DND-41 (cell line): ENCODE data around the gene FAM107B.

Experiments used
- ATAC-seq: fragments of 200-7000 bp; cut with Tn5 transposase; 3 replicates; pipeline ENCODE4 v1.9.1; 2021; ENCODE audit warnings: low read depth; ENCODE audit not compliant: insufficient read depth
- DNase-seq: peaks from one replicate; pipeline ENCODE4 v3.0.0-alpha.2; 2020
- H2AFZ ChIP-seq: 2 replicates; pipeline ENCODE4 v1.6.0; 2012; ENCODE audit warnings: low read depth, low read length
- H3K27ac ChIP-seq: 2 replicates; pipeline ENCODE4 v1.5.1; 2012; ENCODE audit warnings: low read length, inconsistent platforms
- H3K27me3 ChIP-seq: fragments of 200-600 bp; sonication (generic); 2 replicates; pipeline ENCODE4 v1.6.0; 2012; ENCODE audit warnings: low read length, mild to moderate bottlenecking, inconsistent platforms; ENCODE audit not compliant: insufficient read depth, poor library complexity
- H3K36me3 ChIP-seq: 2 replicates; pipeline ENCODE4 v1.5.1; 2012; ENCODE audit warnings: low read length, inconsistent platforms; ENCODE audit not compliant: insufficient read depth
- H3K4me1 ChIP-seq: 2 replicates; pipeline ENCODE4 v1.5.1; 2012; ENCODE audit warnings: mild to moderate bottlenecking, low read length; ENCODE audit not compliant: insufficient read depth
- H3K4me2 ChIP-seq: 2 replicates; pipeline ENCODE4 v1.6.0; 2012; ENCODE audit warnings: mild to moderate bottlenecking, moderate library complexity, low read length, inconsistent platforms; ENCODE audit not compliant: insufficient read depth
- H3K4me3 ChIP-seq, 2 experiments: fragments of 200-600 bp in 1 of 2; shearing (Covaris generic) in 1 of 2; 2 replicates each; pipeline ENCODE4 v1.5.1; 2012 to 2016; ENCODE audit warnings: inconsistent platforms in 2 of 2, low read length in 2 of 2, mild to moderate bottlenecking in 2 of 2, low read depth in 1 of 2, moderate library complexity in 1 of 2
- H3K79me2 ChIP-seq: 2 replicates; pipeline ENCODE4 v1.6.0; 2012; ENCODE audit warnings: low read length, inconsistent platforms; ENCODE audit not compliant: insufficient read depth
- H3K9ac ChIP-seq: 2 replicates; pipeline ENCODE4 v1.6.0; 2012; ENCODE audit warnings: low read depth, mild to moderate bottlenecking, inconsistent platforms, low read length, moderate library complexity
- H3K9me3 ChIP-seq: 2 replicates; pipeline ENCODE4 v1.5.1; 2012; ENCODE audit warnings: low read length, moderate library complexity, mild to moderate bottlenecking, inconsistent platforms; ENCODE audit not compliant: insufficient read depth, severe bottlenecking
- H4K20me1 ChIP-seq: 2 replicates; pipeline ENCODE4 v1.6.0; 2012; ENCODE audit warnings: low read length; ENCODE audit not compliant: insufficient read depth
- EZH2 ChIP-seq: IDR thresholded peaks from 3 replicates; pipeline ENCODE4 v1.6.1; 2012; ENCODE audit warnings: borderline replicate concordance, low read depth, mild to moderate bottlenecking, moderate library complexity, low read length, inconsistent platforms; ENCODE audit not compliant: severe bottlenecking
- TF ChIP-seq, protein P1 (sequence below): IDR thresholded peaks from 2 replicates; pipeline ENCODE4 v1.5.1; 2012; ENCODE audit warnings: borderline replicate concordance, low read length, moderate library complexity, mild to moderate bottlenecking; ENCODE audit not compliant: poor library complexity, severe bottlenecking; ENCODE audit errors: extremely low read depth

The FAM107B gene

DNA sequence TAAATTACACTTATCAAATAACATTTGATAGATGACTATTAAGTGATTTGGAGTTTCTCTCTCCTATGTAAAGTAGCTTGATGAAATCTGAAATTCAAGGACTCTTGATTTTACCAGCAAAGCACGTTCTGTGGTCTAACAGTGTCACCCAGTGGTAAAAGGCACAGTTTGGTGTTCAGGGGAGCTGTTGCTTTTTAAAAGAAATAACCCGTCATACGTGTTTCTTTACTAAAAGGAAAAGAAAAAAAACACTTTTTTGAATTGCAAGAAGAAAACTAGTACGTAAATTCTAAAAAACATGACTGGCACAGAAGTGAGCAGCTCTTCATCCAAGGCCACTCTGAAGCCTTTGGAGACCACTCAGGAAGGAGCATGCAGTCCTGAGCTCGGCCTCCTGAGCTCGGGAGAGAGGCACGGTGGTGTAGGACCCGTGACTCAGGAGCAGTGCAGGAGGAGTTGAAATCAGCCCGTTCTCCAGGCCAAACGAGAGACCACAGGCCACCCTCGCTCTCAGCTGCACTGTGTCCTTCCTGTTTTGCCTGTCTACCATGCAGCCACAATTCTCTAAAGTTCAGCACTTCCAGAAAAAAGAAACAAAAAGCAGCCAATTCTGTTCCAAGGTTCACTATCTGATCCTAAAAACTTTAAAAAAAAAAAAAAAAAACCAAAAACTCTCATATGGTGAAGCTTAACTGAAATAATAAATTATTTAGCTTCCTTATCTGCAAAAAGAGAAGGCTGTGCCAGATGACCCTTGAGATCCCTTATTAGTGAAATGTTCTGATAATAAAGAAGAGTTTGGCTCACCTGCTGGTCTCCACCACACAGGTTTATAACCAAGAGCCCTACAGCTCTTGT is 231.4 kb downstream of the FAM107B start:
- Histone ChIP-seq H3K27me3 (peaks cover 3% of the 10 kb centered on the region), H2AFZ (no peak overlapping the region), H3K4me2 (no peak overlapping the region), H4K20me1 (no peaks in the 10 kb centered on the region), H3K9me3 (no peaks in the 10 kb centered on the region), H3K27ac (no peak overlapping the region), H3K9ac (no peak overlapping the region), H3K36me3 (no peaks in the 10 kb centered on the region), H3K4me3 (no peak overlapping the region), H3K79me2 (no peaks in the 10 kb centered on the region), H3K4me1 (no peaks in the 10 kb centered on the region)
- ATAC-seq (no peak), DNase-seq (peak; percentile 17)
- TF ChIP-seq, protein P1, sequence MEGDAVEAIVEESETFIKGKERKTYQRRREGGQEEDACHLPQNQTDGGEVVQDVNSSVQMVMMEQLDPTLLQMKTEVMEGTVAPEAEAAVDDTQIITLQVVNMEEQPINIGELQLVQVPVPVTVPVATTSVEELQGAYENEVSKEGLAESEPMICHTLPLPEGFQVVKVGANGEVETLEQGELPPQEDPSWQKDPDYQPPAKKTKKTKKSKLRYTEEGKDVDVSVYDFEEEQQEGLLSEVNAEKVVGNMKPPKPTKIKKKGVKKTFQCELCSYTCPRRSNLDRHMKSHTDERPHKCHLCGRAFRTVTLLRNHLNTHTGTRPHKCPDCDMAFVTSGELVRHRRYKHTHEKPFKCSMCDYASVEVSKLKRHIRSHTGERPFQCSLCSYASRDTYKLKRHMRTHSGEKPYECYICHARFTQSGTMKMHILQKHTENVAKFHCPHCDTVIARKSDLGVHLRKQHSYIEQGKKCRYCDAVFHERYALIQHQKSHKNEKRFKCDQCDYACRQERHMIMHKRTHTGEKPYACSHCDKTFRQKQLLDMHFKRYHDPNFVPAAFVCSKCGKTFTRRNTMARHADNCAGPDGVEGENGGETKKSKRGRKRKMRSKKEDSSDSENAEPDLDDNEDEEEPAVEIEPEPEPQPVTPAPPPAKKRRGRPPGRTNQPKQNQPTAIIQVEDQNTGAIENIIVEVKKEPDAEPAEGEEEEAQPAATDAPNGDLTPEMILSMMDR: peak; percentile 52
- no peak for TF ChIP-seq EZH2

DNA sequence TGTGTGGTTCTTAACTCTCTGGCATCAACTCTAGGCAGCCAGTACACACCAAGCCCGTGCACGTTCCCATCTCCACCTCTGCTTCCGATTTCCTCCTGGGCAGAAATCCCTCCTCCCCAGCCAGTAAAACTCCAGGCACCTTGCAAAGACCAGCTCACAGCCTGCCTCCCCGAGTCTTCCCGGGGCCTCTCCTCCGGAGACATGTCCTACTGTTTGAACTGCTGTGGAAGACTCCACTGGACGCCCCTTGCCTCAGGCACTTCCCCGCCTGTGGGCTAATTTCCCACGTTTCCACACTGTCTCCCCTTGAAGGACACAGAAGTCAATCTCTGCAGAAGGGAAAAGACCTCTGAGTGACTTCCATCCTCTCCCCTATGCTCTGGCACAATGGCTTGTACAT is 233.3 kb downstream of the FAM107B start:
- no peaks in the 10 kb centered on the region for H3K79me2 ChIP-seq
- no peaks in the 10 kb centered on the region for H4K20me1 ChIP-seq

DNA sequence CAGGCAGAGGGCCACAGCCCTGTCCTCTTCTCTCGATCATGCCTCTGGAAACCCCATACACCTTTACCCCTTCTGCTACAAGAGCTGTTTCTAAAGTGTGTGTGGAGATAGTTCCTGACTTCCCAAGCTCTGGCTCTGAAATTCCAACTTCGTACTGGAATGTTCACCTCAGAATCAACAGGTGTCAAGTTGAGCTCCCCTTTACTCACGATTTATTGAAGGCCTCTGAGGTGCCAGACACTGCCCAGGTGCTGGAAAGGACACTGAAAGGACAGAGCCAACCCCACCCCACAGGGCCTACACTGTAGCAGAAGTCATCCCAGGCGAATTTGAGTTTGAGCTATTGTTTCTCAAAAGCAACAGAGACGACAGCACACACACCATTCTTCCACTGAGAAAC is 234.1 kb downstream of the FAM107B start:
- Histone ChIP-seq H3K9me3 (no peaks in the 10 kb centered on the region), H3K36me3 (no peaks in the 10 kb centered on the region), H3K79me2 (no peaks in the 10 kb centered on the region), H3K4me3 (no peak overlapping the region), H3K9ac (no peak overlapping the region), H3K4me2 (no peak overlapping the region), H3K27me3 (no peaks in the 10 kb centered on the region), H2AFZ (no peak overlapping the region), H4K20me1 (no peaks in the 10 kb centered on the region), H3K27ac (no peak overlapping the region), H3K4me1 (no peaks in the 10 kb centered on the region)
- TF ChIP-seq EZH2: no peak
- TF ChIP-seq, protein P1: no peak
- ATAC-seq: no peak
- DNase-seq: no peak

More for the DNA sequence above, 233.3 kb downstream of the FAM107B start:
- Histone ChIP-seq H2AFZ (no peak overlapping the region), H3K27me3 (no peaks in the 10 kb centered on the region), H3K9ac (no peak overlapping the region), H3K9me3 (no peaks in the 10 kb centered on the region), H3K4me1 (no peaks in the 10 kb centered on the region), H3K4me3 (no peak overlapping the region), H3K27ac (no peak overlapping the region), H3K36me3 (no peaks in the 10 kb centered on the region), H3K4me2 (no peak overlapping the region)
- DNase-seq: no peak
- ATAC-seq: no peak
- TF ChIP-seq, protein P1: no peak
- no peak for TF ChIP-seq EZH2
